Heart right ventricle (tissue), 16 donors: Measurements from ENCODE around the gene TMEM239. TPM values are rescaled to one million over a fixed set of nuclear protein-coding genes. Genes with fewer than 3 reads are reported as not detected.

Experiments used
- ATAC-seq, 8 donors: fragments of 200-7000 bp; cut with Tn5 transposase; one replicate each; pipeline ENCODE4 v1.9.1; 2020; ENCODE audit warnings: mild to moderate bottlenecking in 8 of 8, moderate library complexity in 8 of 8, moderate number of reproducible peaks in 1 of 8
- DNase-seq, 2 donors: peaks; one replicate each; pipeline ENCODE4 v3.0.0-alpha.2; 2020
- H3K27ac ChIP-seq, 10 donors: fragments of 200-600 bp; sonication (generic) in 2 of 10; one replicate each; pipeline versions ENCODE4 v1.5.0 to v1.8.0; 2020 to 2022; ENCODE audit warnings: mild to moderate bottlenecking in 3 of 10
- H3K27me3 ChIP-seq, 7 donors: fragments of 200-600 bp; one replicate each; pipeline ENCODE4 v1.8.0; 2021 to 2022; ENCODE audit warnings: mild to moderate bottlenecking in 2 of 7
- H3K36me3 ChIP-seq, 9 donors: fragments of 200-600 bp; sonication (generic) in 1 of 9; one replicate each; pipeline versions ENCODE4 v1.5.0 to v1.8.0; 2020 to 2022; ENCODE audit warnings: mild to moderate bottlenecking in 2 of 9
- H3K4me1 ChIP-seq, 9 donors: fragments of 200-600 bp; sonication (generic) in 1 of 9; one replicate each; pipeline versions ENCODE4 v1.5.0 to v1.8.0; 2020 to 2022; ENCODE audit warnings: mild to moderate bottlenecking in 4 of 9
- H3K4me3 ChIP-seq, 10 donors: fragments of 200-600 bp; sonication (generic) in 2 of 10; one replicate each; pipeline versions ENCODE4 v1.5.0 to v1.8.0; 2020 to 2022; ENCODE audit warnings: mild to moderate bottlenecking in 7 of 10, moderate library complexity in 2 of 10
- H3K9me3 ChIP-seq, 11 donors: fragments of 200-600 bp in 10 of 11; sonication (generic) in 2 of 11; one replicate each; pipeline versions ENCODE4 v1.5.0 to v1.8.0; 2013 to 2022; ENCODE audit warnings: mild to moderate bottlenecking in 2 of 11, control low read depth in 1 of 11, moderate library complexity in 1 of 11
- CTCF ChIP-seq, 9 donors: fragments of 200-600 bp; sonication (generic) in 2 of 9; IDR thresholded peaks; one replicate each; pipeline versions ENCODE4 v1.5.0 to v1.8.0; 2021 to 2022; ENCODE audit warnings: antibody characterized with exemption in 9 of 9, mild to moderate bottlenecking in 5 of 9, moderate library complexity in 1 of 9
- WGBS, 2 donors: extraction: QIAGEN DNeasy Blood & Tissue Kit; methylation state at CpG; one replicate each; pipeline ENCODE4 v1.1.7; 2013; ENCODE audit warnings: inconsistent platforms in 1 of 2; 5-methylcytosine and 5-hydroxymethylcytosine counted together
- intact Hi-C, 10 donors: fragments of 100-400 bp; cut with DNase I; formaldehyde crosslinking; loops; one replicate each; pipeline versions ENCODE4 v1.11.1 to v1.14.2; 2022
- polyA plus RNA-seq, 2 donors: library from polyadenylated mRNA; stranded (reverse); fragments of 200-250 nt; gene quantifications; one replicate each; pipeline ENCODE4 v1.2.3, GENCODE V29; 2013
- total RNA-seq, 10 donors: library from RNA; stranded (reverse); fragmentation: NEBNext Ultra II Directional in 3 of 10; extraction: Animal tissue kit (Norgen Biotek cat#: 25700) in 3 of 10; gene quantifications; one replicate each; pipeline versions ENCODE4 v1.2.1 to v1.2.4, GENCODE V29; 2021 to 2023
- donor health status: Arrhythmogenic right ventricular cardiomyopathy.
- donor health status: ischemic (EF 13 %, LVEDD 7.1; RV severe dilation, severe dysfunction).
- donor health status: healthy with polysubstance abuse.
- donor health status: DM: no; HTN: yes; CAD: no.
- donor health status: DM: no; HTN: no; CAD: no.
- donor health status: ischemic (EF 25% LVEDD 6.9; RV normal size, moderate dysfunction).
- donor health status: ischemic (EF 25% LVEDD 5.7; RV mildly dilated, moderate dysfunction).
- donor health status: healthy.
- donor health status: DM: yes; HTN: yes; CAD: no.
- donor health status: Ischemic cardiomyopathy.
- donor health status: ischemic (EF 35%, LVEDD 5.7; RV mildly dilated, moderate dysfunction).
- donor health status: nonischemic (EF 11% LVEDD 7.7; RV severe dilation, severe dysfunction).
- donor health status: DM: yes; HTN: yes; CAD: no.
- donor health status: PGD.
- donor health status: ischemic (EF 29% LVEDD 5.4; RV normal size, mild dysfunction).
- donor health status: nonischemic (EF 23%, LVEDD 6.1; RV moderate dilation, normal function).

The TMEM239 gene
- total and polyA plus RNA-seq, 12 donors: not detected

- Histone ChIP-seq H3K4me3 (no peak overlapping the region), H3K4me1 (peaks cover 0 to 17% (median 0%) of the 10 kb centered on the region in 9 donors), H3K9me3 (peaks cover 0 to 16% (median 5%) of the 10 kb centered on the region in 11 donors), H3K27me3 (peaks cover 8 to 80% (median 66%) of the 10 kb centered on the region in 7 donors), H3K27ac (no peak overlapping the region), H3K36me3 (no peaks in the 10 kb centered on the region)
- intact Hi-C loops: no loop called here
- TF ChIP-seq CTCF (IDR thresholded peaks at IDR 0.05): no peak
- ATAC-seq (no peak), DNase-seq (no peak)
- 88 to 93% methylated on average over 10 of the region's 10 CpGs for WGBS, 2 donors
Measured at GRCh38 chr20:2809690-2810089, 6.5 kb upstream of the TMEM239 start.

DNA sequence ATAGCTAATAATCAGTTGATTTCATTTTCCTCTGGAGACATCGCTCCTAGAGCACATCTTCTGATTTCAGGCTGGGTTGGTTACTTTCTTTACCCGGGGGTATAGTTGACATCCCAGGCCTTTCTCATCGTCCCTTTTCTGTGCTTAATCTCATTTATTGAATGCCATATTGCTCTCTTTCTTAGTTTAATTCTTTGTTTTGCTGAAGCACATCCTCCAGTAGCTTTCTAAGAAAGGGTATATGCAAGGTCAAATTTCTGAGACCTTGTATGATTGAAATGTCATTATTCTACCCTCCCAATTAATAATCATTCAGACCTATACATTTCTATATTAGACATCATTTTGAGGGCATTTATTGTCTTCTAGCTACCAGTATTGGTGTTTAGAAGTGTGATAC, 4.0 kb upstream of the TMEM239 start:
- H3K27me3 ChIP-seq: peaks cover 0 to 58% (median 41%) of the 10 kb centered on the region in 7 donors
- intact Hi-C loops: no loop called here
- H3K27ac ChIP-seq: no peak overlapping the region
- no peak for ATAC-seq
- peaks cover 0 to 16% (median 5%) of the 10 kb centered on the region in 11 donors for H3K9me3 ChIP-seq
- H3K4me1 ChIP-seq: peaks cover 0 to 19% (median 0%) of the 10 kb centered on the region in 9 donors
- no peak overlapping the region for H3K4me3 ChIP-seq
- TF ChIP-seq CTCF (IDR thresholded peaks at IDR 0.05): no peak
- no peak for DNase-seq
- no peaks in the 10 kb centered on the region for H3K36me3 ChIP-seq
- 74% methylated on average over 3 of the region's 3 CpGs for WGBS, 2 donors

DNA sequence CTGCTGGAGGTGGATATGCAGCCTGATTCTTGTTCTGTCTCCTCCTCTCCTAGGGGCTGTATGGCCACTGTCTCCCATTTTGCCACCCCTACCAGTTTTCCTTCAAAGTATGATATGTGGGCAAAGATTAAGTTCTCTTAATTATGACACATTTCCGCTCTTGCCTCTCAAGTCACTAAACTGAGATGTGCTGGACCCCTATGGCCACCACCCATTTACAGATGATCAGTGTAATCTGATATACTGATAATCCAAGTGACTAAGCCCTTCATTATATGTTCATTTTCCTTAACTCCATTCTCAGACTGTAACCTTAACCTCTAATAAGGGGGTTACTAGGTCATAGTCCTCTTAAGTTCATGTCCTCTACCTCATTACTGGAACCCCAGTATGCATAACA, 2.1 kb upstream of the TMEM239 start:
- TF ChIP-seq CTCF (IDR thresholded peaks at IDR 0.05): no peak
- Histone ChIP-seq H3K27me3 (peaks cover 0 to 48% (median 28%) of the 10 kb centered on the region in 7 donors), H3K4me3 (no peak overlapping the region), H3K27ac (peak overlapping the region in 1 of 10 donors; percentile 20), H3K9me3 (peaks cover 0 to 16% (median 5%) of the 10 kb centered on the region in 11 donors), H3K36me3 (no peaks in the 10 kb centered on the region), H3K4me1 (peaks cover 0 to 19% (median 0%) of the 10 kb centered on the region in 9 donors)
- WGBS, 2 donors: 97 to 98% methylated on average over 1 of the region's 1 CpG
- DNase-seq (no peak), ATAC-seq (no peak)
- intact Hi-C loops: no loop called here

GRCh38 chr20:2814587-2815051, 1.5 kb upstream of the TMEM239 start, which contains the start of gene C20orf141:
TSS of gene C20orf141 (plus strand) at chr20:2814987. CDS start at chr20:2815185, 198 bp downstream.
- WGBS, 2 donors: 24 to 34% methylated on average over 5 of the region's 5 CpGs
- Histone ChIP-seq H3K4me3 (no peak within 1 kb of the TSS), H3K9me3 (peaks cover 0 to 16% (median 5%) of the 10 kb centered on the region in 11 donors), H3K36me3 (no peaks in the 10 kb centered on the region), H3K27ac (peak within 1 kb of the TSS in 1 of 10 donors; percentile 72), H3K4me1 (peaks cover 0 to 19% (median 0%) of the 10 kb centered on the region in 9 donors), H3K27me3 (peaks cover 0 to 48% (median 26%) of the 10 kb centered on the region in 7 donors)
- intact Hi-C loops: no loop called here
- ATAC-seq: peak in 2 of 8 donors; percentile 29 to 81
- TF ChIP-seq CTCF (IDR thresholded peaks at IDR 0.05): no peak
- DNase-seq: no peak
